ENCODE measurements around the gene CUX1.

- TF ChIP-seq CTCF (IDR thresholded peaks at IDR 0.05; ENCODE audit: low read depth, low read length, poor library complexity, severe bottlenecking) (no peak), EZH2phosphoT487 (IDR thresholded peaks at IDR 0.05; ENCODE audit: borderline replicate concordance, low read length) (no peak)
Measured at GRCh38 chr7:102045681-102046372, 228.4 kb downstream of the CUX1 start.
